ENCODE data around the gene ACSS3. TPM values are rescaled to one million over a fixed set of nuclear protein-coding genes. Genes with fewer than 3 reads are reported as not detected.

ACSS3 gene
- total and polyA plus RNA-seq, 9 donors: 7.3 to 12.7 (median 8.8) TPM

DNA sequence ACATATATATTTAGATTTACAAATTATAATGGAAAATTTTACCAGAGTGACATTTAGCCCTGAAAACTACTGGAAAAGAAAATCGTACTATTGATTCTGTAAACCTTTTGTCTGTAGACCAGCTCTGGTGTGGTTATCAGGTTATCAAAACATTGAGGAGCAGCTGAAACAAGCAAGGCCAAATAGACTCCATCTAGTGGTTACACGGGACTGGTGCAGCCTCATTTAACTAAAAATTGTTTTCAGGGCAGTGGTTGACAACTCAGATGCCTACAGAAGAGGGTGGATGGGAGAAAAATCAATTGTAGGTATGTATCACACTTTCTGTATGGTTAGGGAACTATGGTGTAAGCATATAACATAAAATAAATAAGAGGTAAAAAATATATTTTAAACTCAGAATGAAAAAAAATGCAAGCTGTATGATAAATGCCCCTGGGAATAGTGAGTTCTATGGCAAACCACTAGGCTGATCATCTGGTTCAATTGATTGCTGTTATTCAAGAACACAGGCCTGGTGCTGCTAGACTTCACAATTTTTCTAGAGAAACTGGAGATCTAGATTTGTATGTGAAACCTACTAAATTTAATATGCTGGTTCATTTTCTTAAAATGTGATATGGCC lies 51.2 kb downstream of the ACSS3 start:
- Histone ChIP-seq H3K9me3 (replicated peaks; ENCODE audit: control insufficient read depth, low read depth, low read length) (no peaks in the 10 kb centered on the region), H3K36me3 (ENCODE audit: control insufficient read depth, insufficient read depth, low read length) (no peaks in the 10 kb centered on the region), H3K27me3 (ENCODE audit: control insufficient read depth, insufficient read depth, low read length) (no peaks in the 10 kb centered on the region), H3K4me1 (ENCODE audit: control insufficient read depth, insufficient read depth, low read length) (no peaks in the 10 kb centered on the region), H3K4me3 (ENCODE audit: low read length) (no peak overlapping the region), H3K27ac (ENCODE audit: low read length) (no peak overlapping the region)
- WGBS (ENCODE audit: insufficient coverage): no CpG with 5 or more reads among the region's 2 CpGs
- peak; percentile 25 for DNase-seq

DNA sequence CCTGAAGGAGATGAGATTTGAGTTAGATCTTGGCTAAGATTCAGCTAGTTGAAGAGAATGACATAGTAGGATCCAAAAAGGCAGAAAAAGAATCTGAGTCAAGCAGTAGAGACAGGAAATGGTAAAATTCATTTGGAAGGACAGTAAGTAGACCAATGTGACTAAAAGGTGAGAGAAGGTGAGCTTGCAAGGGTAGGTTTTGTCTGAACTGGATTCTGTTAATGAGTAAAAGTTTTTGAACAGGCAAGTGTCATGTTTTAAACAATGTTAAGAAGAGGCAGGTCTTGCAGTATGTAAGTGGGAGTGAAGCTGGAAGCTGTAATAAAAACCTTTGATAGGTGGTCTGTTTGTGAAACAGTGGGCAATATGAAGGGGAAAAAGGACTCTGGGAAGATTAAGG lies 58.6 kb downstream of the ACSS3 start:
- Histone ChIP-seq H3K4me3 (ENCODE audit: low read length) (no peak overlapping the region), H3K27ac (ENCODE audit: low read length) (no peak overlapping the region), H3K27me3 (ENCODE audit: control insufficient read depth, insufficient read depth, low read length) (no peaks in the 10 kb centered on the region), H3K9me3 (replicated peaks; ENCODE audit: control insufficient read depth, low read depth, low read length) (no peaks in the 10 kb centered on the region), H3K4me1 (ENCODE audit: control insufficient read depth, insufficient read depth, low read length) (no peaks in the 10 kb centered on the region), H3K36me3 (ENCODE audit: control insufficient read depth, insufficient read depth, low read length) (no peaks in the 10 kb centered on the region)
- no peak for DNase-seq

DNA sequence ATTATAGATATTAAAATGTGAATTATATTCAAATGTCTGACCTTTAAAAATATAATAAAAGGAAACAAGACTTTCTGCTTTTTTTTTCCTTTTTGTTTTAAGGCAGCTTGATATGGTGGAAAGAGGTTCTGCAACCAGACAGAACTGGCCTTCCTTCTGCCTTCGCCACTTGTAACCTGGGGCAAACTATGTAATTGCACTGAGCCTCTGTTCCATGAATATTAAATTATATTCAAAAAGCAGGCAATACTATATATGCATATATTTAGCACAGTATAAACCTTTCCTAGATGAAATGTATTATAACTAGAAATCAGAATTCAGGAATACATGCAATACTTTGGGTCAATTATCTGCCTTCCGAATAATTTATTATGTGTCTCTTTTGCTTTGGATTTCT lies 59.9 kb downstream of the ACSS3 start:
- Histone ChIP-seq H3K4me3 (ENCODE audit: low read length) (no peak overlapping the region), H3K9me3 (replicated peaks; ENCODE audit: control insufficient read depth, low read depth, low read length) (no peaks in the 10 kb centered on the region), H3K36me3 (ENCODE audit: control insufficient read depth, insufficient read depth, low read length) (no peaks in the 10 kb centered on the region), H3K27me3 (ENCODE audit: control insufficient read depth, insufficient read depth, low read length) (no peaks in the 10 kb centered on the region), H3K27ac (ENCODE audit: low read length) (no peak overlapping the region), H3K4me1 (ENCODE audit: control insufficient read depth, insufficient read depth, low read length) (no peaks in the 10 kb centered on the region)
- no CpG with 5 or more reads among the region's 2 CpGs for WGBS (ENCODE audit: insufficient coverage)
- no peak for DNase-seq

DNA sequence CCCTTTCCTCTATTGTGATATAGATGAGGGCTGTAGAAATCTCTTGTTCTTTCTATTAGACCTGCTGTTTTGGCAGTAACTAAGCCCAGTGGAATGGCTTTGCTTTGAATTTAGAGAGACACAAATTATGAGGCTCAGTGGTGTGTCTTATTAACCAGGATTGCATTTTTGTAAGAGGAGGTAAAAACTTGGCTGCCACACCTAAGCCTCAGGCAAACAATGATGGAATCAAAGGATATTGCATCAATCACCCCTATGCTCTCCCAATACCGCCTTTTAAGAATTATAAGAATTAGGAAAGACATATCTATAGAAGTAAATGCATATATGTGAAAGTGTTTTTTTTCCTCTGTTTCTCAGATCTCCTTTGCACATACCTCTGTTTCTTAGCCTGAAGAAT lies 63.3 kb downstream of the ACSS3 start:
- no peak overlapping the region for H3K4me3 ChIP-seq (ENCODE audit: low read length)
- no CpG with 5 or more reads among the region's 1 CpG for whole genome bisulfite sequencing (ENCODE audit: insufficient coverage)
- no peaks in the 10 kb centered on the region for H3K9me3 ChIP-seq (replicated peaks; ENCODE audit: control insufficient read depth, low read depth, low read length)
- H3K36me3 ChIP-seq (ENCODE audit: control insufficient read depth, insufficient read depth, low read length): no peaks in the 10 kb centered on the region
- no peak overlapping the region for H3K27ac ChIP-seq (ENCODE audit: low read length)
- no peaks in the 10 kb centered on the region for H3K4me1 ChIP-seq (ENCODE audit: control insufficient read depth, insufficient read depth, low read length)
- H3K27me3 ChIP-seq (ENCODE audit: control insufficient read depth, insufficient read depth, low read length): no peaks in the 10 kb centered on the region
- DNase-seq: no peak

DNA sequence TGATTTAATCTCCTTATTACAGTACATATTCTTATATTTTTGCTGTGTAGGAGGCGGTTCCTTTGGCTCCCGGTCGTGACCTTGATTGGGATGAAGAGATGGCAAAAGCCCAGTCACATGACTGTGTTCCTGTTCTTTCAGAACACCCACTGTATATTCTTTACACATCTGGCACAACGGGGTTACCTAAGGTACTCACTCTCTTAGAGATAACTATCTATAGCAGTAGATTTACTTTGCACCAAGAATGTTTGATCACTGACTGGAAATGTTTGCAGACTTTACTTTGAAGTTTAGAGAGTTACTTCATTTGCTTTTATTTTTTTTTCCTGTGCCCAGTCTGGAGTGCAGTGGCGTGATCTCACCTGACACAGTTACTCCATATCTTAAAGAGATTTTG lies 65.2 kb downstream of the ACSS3 start:
- no peak overlapping the region for H3K27ac ChIP-seq (ENCODE audit: low read length)
- H3K4me1 ChIP-seq (ENCODE audit: control insufficient read depth, insufficient read depth, low read length): no peaks in the 10 kb centered on the region
- no peak overlapping the region for H3K4me3 ChIP-seq (ENCODE audit: low read length)
- no peak for DNase-seq
- WGBS (ENCODE audit: insufficient coverage): no CpG with 5 or more reads among the region's 5 CpGs
- H3K9me3 ChIP-seq (replicated peaks; ENCODE audit: control insufficient read depth, low read depth, low read length): no peaks in the 10 kb centered on the region
- H3K27me3 ChIP-seq (ENCODE audit: control insufficient read depth, insufficient read depth, low read length): no peaks in the 10 kb centered on the region
- H3K36me3 ChIP-seq (ENCODE audit: control insufficient read depth, insufficient read depth, low read length): no peaks in the 10 kb centered on the region

DNA sequence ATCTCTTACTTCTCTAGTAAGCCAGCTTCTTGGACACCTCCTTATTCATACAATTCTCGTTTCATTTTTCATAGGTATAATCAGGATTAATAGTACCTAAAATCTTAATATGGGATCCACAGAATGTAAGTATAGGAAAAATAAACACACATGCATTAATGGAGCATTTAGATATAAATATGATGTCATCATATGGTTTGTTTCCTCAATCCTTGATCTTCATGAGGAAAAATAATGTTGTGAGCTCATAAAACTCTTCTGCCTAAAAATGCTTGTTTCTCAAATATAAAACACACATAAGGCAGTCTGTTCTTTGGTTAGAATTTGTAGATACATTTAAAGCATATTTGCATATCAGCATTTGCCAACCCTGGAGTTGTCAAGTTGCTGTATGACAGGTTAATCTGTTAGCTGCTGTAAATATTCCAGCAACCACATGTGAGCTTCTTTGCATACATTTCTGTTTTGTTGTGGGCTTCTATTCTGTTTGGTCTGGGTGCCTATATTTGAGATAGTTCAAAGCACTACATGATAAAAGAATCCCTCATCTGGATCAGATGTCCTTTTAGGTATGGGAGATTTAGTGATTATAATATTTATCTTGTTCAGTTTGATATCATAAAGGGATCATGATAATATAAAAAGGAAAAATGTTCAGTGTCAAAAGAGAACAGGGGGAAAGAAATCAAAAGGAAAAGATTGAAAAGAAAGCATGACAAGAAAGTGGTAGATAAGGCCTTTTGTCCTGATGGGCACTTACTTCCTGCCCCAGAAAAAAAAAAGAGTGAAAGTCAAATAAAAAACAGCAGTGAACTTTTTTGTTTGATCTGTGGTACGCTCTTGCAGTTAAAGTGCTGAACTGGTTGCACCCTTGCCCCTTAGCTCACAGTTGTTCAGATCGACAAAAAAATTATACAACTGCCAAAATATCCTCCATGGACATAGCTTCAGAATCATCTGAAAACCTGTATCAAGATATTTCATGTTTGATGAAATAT lies 68.6 kb downstream of the ACSS3 start:
- no peak for DNase-seq
- Histone ChIP-seq H3K36me3 (ENCODE audit: control insufficient read depth, insufficient read depth, low read length) (no peaks in the 10 kb centered on the region), H3K27ac (ENCODE audit: low read length) (no peak overlapping the region), H3K27me3 (ENCODE audit: control insufficient read depth, insufficient read depth, low read length) (no peaks in the 10 kb centered on the region), H3K4me1 (ENCODE audit: control insufficient read depth, insufficient read depth, low read length) (no peaks in the 10 kb centered on the region), H3K9me3 (replicated peaks; ENCODE audit: control insufficient read depth, low read depth, low read length) (no peaks in the 10 kb centered on the region), H3K4me3 (ENCODE audit: low read length) (no peak overlapping the region)
- 60% methylated on average over 1 of the region's 3 CpGs for WGBS (ENCODE audit: insufficient coverage)

DNA sequence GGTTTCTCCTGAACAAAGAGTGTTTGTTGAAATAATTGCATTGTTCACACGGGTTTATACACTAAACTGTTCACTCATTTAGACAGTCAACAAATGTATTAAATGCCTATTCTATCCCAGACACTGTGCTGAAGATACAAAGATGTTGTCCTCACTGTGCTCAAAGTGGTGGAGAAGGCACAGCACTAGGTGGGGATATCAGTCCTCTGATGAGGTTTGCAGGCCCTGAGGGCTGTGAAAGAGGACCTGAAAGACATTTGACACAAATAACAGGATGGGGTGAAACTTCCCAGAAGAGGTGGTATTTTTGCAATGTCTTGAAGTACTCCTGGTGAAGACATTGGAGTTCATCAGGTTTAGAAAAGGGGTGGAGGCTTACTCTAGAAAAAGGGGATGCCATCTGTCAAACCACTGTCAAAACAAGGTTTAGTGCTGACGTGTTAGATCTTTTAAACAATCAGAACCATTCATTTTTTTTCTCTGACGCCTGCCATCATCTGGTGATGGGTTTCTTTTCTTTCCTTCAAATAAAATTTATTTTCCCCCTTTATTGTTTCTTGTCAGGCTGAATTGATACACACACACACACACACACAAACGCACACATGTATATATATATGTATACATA lies 69.5 kb downstream of the ACSS3 start:
- H3K4me1 ChIP-seq (ENCODE audit: control insufficient read depth, insufficient read depth, low read length): no peaks in the 10 kb centered on the region
- no peak overlapping the region for H3K27ac ChIP-seq (ENCODE audit: low read length)
- H3K27me3 ChIP-seq (ENCODE audit: control insufficient read depth, insufficient read depth, low read length): no peaks in the 10 kb centered on the region
- H3K36me3 ChIP-seq (ENCODE audit: control insufficient read depth, insufficient read depth, low read length): no peaks in the 10 kb centered on the region
- no CpG with 5 or more reads among the region's 4 CpGs for WGBS (ENCODE audit: insufficient coverage)
- no peaks in the 10 kb centered on the region for H3K9me3 ChIP-seq (replicated peaks; ENCODE audit: control insufficient read depth, low read depth, low read length)
- no peak overlapping the region for H3K4me3 ChIP-seq (ENCODE audit: low read length)
- DNase-seq: no peak

- Histone ChIP-seq H3K36me3 (ENCODE audit: control insufficient read depth, insufficient read depth, low read length) (no peaks in the 10 kb centered on the region), H3K9me3 (replicated peaks; ENCODE audit: control insufficient read depth, low read depth, low read length) (no peaks in the 10 kb centered on the region), H3K4me3 (ENCODE audit: low read length) (no peak overlapping the region), H3K27ac (ENCODE audit: low read length) (no peak overlapping the region), H3K27me3 (ENCODE audit: control insufficient read depth, insufficient read depth, low read length) (no peaks in the 10 kb centered on the region), H3K4me1 (ENCODE audit: control insufficient read depth, insufficient read depth, low read length) (no peaks in the 10 kb centered on the region)
- DNase-seq: peak; percentile 14
- WGBS (ENCODE audit: insufficient coverage): no CpG with 5 or more reads among the region's 4 CpGs
Observed at GRCh38 chr12:81150382-81150781, 72.5 kb downstream of the ACSS3 start.

- H3K27me3 ChIP-seq (ENCODE audit: control insufficient read depth, insufficient read depth, low read length): no peaks in the 10 kb centered on the region
Observed at GRCh38 chr12:81159856-81160255, 82.0 kb downstream of the ACSS3 start.

DNA sequence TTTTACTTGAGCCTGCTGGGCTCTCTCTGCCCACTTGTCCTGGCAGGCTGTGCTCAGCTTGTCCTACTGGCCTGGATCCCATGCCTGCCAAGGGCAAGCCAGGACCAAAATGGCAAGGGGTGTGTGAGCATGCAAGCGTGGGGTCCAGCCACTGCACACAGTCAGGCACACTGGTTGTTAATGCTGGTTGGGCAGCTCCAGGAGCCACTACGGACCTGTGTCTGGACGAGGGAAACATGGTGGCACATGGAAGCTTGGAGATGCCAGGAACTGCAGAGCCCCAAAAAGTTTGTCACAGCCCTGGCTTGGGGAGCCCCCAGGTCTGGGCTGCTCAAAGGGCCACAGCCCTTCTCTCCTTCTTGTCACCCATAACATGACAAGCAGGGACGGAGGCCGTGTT lies 83.8 kb downstream of the ACSS3 start:
- no peak overlapping the region for H3K4me3 ChIP-seq (ENCODE audit: low read length)
- WGBS (ENCODE audit: insufficient coverage): 84% methylated on average over 5 of the region's 5 CpGs
- peaks cover 12% of the 10 kb centered on the region for H3K36me3 ChIP-seq (ENCODE audit: control insufficient read depth, insufficient read depth, low read length)
- H3K27me3 ChIP-seq (ENCODE audit: control insufficient read depth, insufficient read depth, low read length): no peaks in the 10 kb centered on the region
- H3K9me3 ChIP-seq (replicated peaks; ENCODE audit: control insufficient read depth, low read depth, low read length): no peaks in the 10 kb centered on the region
- no peak for DNase-seq
- no peak overlapping the region for H3K27ac ChIP-seq (ENCODE audit: low read length)
- H3K4me1 ChIP-seq (ENCODE audit: control insufficient read depth, insufficient read depth, low read length): no peaks in the 10 kb centered on the region

More at GRCh38 chr12:81159856-81160255, 82.0 kb downstream of the ACSS3 start:
- WGBS (ENCODE audit: insufficient coverage): no CpG with 5 or more reads among the region's 3 CpGs
- H3K9me3 ChIP-seq (replicated peaks; ENCODE audit: control insufficient read depth, low read depth, low read length): no peaks in the 10 kb centered on the region
- H3K4me1 ChIP-seq (ENCODE audit: control insufficient read depth, insufficient read depth, low read length): no peaks in the 10 kb centered on the region
- H3K27ac ChIP-seq (ENCODE audit: low read length): no peak overlapping the region
- no peak for DNase-seq
- no peak overlapping the region for H3K4me3 ChIP-seq (ENCODE audit: low read length)
- H3K36me3 ChIP-seq (ENCODE audit: control insufficient read depth, insufficient read depth, low read length): peaks cover 12% of the 10 kb centered on the region
